ENCODE measurements around the gene DCTN3.

DNA sequence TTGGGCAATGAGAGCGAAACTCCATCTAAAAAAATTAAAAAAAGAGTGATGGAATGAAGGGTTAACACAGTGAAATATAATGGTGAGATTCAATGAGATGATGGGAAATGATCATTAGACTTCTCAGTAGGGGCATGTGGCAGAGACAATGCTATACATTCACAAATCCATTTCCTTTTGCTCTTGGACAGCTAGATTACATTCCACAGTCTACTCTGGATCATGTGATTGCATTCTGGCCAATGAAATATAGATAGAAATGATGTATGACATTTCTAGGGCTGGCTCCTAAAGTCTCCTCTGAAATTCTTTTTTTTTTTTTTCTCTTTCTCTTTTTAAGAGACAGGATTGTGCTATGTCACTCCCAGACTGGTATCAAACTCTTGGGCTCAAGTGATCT is 22.4 kb upstream of the DCTN3 start:
- TF ChIP-seq, protein P1, sequence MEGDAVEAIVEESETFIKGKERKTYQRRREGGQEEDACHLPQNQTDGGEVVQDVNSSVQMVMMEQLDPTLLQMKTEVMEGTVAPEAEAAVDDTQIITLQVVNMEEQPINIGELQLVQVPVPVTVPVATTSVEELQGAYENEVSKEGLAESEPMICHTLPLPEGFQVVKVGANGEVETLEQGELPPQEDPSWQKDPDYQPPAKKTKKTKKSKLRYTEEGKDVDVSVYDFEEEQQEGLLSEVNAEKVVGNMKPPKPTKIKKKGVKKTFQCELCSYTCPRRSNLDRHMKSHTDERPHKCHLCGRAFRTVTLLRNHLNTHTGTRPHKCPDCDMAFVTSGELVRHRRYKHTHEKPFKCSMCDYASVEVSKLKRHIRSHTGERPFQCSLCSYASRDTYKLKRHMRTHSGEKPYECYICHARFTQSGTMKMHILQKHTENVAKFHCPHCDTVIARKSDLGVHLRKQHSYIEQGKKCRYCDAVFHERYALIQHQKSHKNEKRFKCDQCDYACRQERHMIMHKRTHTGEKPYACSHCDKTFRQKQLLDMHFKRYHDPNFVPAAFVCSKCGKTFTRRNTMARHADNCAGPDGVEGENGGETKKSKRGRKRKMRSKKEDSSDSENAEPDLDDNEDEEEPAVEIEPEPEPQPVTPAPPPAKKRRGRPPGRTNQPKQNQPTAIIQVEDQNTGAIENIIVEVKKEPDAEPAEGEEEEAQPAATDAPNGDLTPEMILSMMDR (IDR thresholded peaks at IDR 0.05) = no peak
- TF ChIP-seq POLR2A (IDR thresholded peaks at IDR 0.05) = no peak
